HEK293 (cell line): ENCODE data around the gene USP24.

Source experiments
- REST ChIP-seq: fragments of 450-650 bp; formaldehyde crosslinking; IDR thresholded peaks from 2 replicates; pipeline ENCODE4 v1.5.1; 2016; ENCODE audit warnings: missing biosample characterization, missing genetic modification characterization
- YY1 ChIP-seq: fragments of 450-650 bp; formaldehyde crosslinking; IDR thresholded peaks from 2 replicates; pipeline ENCODE4 v1.5.1; 2018; ENCODE audit warnings: missing biosample characterization, missing genetic modification characterization
- ZNF10 ChIP-seq: fragments of 450-650 bp; formaldehyde crosslinking; IDR thresholded peaks from 2 replicates; pipeline ENCODE4 v1.5.1; 2017; ENCODE audit warnings: missing biosample characterization, missing genetic modification characterization
- ZNF571 ChIP-seq: fragments of 450-650 bp; formaldehyde crosslinking; IDR thresholded peaks from 2 replicates; pipeline ENCODE4 v1.5.0; 2017; ENCODE audit warnings: missing biosample characterization, missing genetic modification characterization
- ZNF621 ChIP-seq: fragments of 450-650 bp; formaldehyde crosslinking; IDR thresholded peaks from 2 replicates; pipeline ENCODE4 v1.5.1; 2017; ENCODE audit warnings: missing biosample characterization, missing genetic modification characterization
- ZNF664 ChIP-seq: fragments of 450-650 bp; formaldehyde crosslinking; IDR thresholded peaks from 2 replicates; pipeline ENCODE4 v1.5.1; 2016; ENCODE audit warnings: missing biosample characterization, missing genetic modification characterization
- TF ChIP-seq, protein P1 (sequence below): fragments of 450-650 bp; formaldehyde crosslinking; IDR thresholded peaks from 2 replicates; pipeline ENCODE4 v1.5.1; 2016; ENCODE audit warnings: missing biosample characterization, missing genetic modification characterization, borderline replicate concordance
- TF ChIP-seq, protein P2 (sequence below): fragments of 450-650 bp; formaldehyde crosslinking; IDR thresholded peaks from 2 replicates; pipeline ENCODE4 v1.5.1; 2016; ENCODE audit warnings: missing biosample characterization, missing genetic modification characterization

- TF ChIP-seq, protein P1, sequence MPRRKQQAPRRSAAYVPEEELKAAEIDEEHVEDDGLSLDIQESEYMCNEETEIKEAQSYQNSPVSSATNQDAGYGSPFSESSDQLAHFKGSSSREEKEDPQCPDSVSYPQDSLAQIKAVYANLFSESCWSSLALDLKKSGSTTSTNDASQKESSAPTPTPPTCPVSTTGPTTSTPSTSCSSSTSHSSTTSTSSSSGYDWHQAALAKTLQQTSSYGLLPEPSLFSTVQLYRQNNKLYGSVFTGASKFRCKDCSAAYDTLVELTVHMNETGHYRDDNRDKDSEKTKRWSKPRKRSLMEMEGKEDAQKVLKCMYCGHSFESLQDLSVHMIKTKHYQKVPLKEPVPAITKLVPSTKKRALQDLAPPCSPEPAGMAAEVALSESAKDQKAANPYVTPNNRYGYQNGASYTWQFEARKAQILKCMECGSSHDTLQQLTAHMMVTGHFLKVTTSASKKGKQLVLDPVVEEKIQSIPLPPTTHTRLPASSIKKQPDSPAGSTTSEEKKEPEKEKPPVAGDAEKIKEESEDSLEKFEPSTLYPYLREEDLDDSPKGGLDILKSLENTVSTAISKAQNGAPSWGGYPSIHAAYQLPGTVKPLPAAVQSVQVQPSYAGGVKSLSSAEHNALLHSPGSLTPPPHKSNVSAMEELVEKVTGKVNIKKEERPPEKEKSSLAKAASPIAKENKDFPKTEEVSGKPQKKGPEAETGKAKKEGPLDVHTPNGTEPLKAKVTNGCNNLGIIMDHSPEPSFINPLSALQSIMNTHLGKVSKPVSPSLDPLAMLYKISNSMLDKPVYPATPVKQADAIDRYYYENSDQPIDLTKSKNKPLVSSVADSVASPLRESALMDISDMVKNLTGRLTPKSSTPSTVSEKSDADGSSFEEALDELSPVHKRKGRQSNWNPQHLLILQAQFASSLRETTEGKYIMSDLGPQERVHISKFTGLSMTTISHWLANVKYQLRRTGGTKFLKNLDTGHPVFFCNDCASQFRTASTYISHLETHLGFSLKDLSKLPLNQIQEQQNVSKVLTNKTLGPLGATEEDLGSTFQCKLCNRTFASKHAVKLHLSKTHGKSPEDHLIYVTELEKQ, result no peak
- TF ChIP-seq ZNF621 (tag by site-specific recombination) (no peak), ZNF10 (no peak), REST (tag by site-specific recombination) (no peak), YY1 (tag by site-specific recombination) (no peak), ZNF571 (tag by site-specific recombination) (no peak), ZNF664 (tag by site-specific recombination) (no peak)
- TF ChIP-seq, protein P2, sequence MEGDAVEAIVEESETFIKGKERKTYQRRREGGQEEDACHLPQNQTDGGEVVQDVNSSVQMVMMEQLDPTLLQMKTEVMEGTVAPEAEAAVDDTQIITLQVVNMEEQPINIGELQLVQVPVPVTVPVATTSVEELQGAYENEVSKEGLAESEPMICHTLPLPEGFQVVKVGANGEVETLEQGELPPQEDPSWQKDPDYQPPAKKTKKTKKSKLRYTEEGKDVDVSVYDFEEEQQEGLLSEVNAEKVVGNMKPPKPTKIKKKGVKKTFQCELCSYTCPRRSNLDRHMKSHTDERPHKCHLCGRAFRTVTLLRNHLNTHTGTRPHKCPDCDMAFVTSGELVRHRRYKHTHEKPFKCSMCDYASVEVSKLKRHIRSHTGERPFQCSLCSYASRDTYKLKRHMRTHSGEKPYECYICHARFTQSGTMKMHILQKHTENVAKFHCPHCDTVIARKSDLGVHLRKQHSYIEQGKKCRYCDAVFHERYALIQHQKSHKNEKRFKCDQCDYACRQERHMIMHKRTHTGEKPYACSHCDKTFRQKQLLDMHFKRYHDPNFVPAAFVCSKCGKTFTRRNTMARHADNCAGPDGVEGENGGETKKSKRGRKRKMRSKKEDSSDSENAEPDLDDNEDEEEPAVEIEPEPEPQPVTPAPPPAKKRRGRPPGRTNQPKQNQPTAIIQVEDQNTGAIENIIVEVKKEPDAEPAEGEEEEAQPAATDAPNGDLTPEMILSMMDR (tag by site-specific recombination), result no peak
Observed at GRCh38 chr1:55069280-55069679, 145.9 kb downstream of the USP24 start.
